Non-pigmented ciliary epithelial cell (primary cell): ENCODE data around the gene NLRP6.
"Not testable (repeated sequence)": the region's sequence is repeated elsewhere in the genome, so short reads cannot be mapped to it uniquely, and the experiment has no call there.

ENCODE experiments used
- DNase-seq: peaks from one replicate; pipeline ENCODE4 v3.0.0-alpha.2; 2010; ENCODE audit warnings: low read depth

NLRP6 gene

DNA sequence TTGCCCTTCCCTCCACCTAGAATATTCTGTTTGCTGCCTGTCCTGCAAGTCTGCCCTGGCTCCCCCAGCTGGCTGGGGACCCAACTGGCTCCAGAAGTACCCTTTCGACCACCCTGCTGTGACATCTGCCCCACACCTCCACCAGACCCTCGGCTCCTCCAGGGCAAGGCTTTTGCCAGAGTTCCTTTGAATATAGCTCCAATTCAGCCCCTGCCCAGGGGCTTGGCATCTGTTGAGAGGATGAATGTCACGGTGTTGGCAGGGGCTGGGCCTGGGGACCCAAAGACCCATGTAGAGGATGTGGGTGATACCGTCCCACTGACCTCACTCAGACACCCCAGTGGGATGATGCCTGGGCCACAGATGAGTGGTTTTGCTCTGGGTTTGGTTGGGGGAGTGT is 4.0 kb downstream of the NLRP6 start:
- DNase-seq, result no peak

- DNase-seq, result no peak
These were observed 4.6 kb downstream of the NLRP6 start for GRCh38 chr11:282630-283360.

- DNase-seq, result no peak
These were observed 5.3 kb downstream of the NLRP6 start for GRCh38 chr11:283405-284104.

DNA sequence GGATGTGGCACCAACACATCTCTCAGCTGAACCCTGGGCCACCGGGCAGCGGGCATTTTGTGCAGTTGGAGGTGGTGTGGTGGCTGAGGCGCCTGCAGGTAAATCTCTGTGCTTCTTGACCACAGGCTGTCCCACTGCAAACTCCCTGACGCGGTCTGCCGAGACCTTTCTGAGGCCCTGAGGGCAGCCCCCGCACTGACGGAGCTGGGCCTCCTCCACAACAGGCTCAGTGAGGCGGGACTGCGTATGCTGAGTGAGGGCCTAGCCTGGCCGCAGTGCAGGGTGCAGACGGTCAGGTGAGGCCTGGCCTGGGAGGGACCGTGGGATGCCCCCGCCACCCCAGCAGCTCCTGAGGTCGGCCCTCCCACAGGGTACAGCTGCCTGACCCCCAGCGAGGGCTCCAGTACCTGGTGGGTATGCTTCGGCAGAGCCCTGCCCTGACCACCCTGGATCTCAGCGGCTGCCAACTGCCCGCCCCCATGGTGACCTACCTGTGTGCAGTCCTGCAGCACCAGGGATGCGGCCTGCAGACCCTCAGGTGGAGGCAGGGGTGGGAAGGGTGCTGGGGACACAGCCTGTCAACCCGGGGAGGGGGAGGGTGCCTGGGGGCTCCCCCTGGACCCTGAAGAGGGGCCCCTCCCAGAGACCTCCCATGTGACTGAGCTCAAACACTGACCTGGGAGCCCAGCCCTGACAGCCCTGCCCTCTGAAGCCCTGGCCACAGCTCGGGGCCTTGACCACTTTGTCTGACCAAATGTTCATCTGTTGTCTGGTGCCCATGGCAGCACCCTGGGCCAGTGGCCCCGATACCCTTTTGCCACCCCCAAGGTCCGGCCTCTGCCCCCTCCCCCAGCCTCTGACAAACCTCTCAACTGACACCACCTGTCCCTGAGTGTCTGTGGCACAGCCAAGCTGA is 6.2 kb downstream of the NLRP6 start:
- no peak for DNase-seq

DNA sequence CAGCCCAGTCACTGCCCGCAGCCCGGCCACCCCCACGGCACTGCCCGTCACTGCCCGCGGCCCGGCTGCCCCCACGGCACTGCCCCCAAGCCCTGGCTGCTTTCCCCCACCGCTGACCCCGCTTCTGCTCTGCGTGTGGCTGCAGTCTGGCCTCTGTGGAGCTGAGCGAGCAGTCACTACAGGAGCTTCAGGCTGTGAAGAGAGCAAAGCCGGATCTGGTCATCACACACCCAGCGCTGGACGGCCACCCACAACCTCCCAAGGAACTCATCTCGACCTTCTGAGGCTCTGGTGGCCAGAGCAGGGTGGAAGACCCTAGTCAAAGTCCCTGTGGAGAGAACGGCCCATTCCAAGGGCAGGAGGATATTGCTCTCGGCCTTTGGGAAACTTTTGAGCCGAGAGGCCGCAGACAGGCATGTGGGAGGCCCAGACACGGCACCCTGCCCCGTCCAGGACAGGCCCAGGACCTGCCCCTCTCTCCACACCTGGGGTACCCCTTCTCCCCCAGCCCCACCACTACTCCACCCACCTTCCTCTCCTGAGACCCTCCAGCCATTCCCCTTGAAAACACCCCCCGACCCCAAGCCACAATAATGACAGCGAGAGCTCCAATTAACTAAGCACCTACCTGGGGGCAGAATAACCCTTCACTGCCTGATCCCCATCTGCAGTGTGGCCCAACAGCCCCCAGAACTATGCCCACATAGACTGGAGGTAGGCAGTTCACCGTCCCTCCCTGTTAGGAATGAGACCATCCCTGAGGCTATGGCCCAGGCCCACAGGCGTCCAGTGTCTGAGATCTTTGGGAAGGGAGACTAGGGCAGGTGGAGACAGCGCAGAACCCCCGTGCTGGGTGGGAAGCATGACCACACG is 7.0 kb downstream of the NLRP6 start:
- no peak for DNase-seq

GRCh38 chr11:285894-286220 is 7.7 kb downstream of the NLRP6 start:
- DNase-seq, result no peak

DNA sequence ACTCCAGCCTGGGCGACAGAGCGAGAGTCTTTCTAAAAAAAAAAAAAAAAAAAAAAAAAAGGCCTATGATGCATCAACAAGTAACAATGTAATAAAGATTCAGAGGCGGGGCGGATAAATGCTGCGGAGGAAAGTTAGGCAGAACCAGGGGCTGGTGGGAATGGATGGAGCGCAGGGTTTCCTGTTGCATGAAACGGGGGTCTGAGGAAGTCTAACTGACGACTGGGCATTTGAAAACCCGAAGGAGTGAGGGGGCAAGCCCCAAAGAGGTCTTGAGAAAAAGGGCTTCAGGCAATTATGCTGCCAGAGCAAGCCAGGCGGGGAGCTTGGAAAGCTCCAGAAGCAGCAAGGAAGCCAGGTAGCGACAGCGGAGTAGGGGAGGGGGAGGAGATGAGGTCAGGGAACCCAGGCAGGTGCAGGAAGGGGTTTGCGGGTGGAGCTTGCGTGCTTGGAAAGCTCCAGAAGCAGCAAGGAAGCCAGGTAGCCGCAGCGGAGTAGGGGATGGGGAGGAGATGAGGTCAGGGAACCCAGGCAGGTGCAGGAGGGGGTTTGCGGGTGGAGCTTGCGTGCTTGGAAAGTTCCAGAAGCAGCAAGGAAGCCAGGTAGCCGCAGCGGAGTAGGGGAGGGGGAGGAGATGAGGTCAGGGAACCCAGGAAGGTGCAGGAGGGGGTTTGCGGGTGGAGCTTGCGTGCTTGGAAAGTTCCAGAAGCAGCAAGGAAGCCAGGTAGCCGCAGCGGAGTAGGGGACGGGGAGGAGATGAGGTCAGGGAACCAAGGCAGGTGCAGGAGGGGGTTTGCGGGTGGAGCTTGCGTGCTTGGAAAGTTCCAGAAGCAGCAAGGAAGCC is 9.0 kb downstream of the NLRP6 start:
- DNase-seq, result not testable (repeated sequence)

DNA sequence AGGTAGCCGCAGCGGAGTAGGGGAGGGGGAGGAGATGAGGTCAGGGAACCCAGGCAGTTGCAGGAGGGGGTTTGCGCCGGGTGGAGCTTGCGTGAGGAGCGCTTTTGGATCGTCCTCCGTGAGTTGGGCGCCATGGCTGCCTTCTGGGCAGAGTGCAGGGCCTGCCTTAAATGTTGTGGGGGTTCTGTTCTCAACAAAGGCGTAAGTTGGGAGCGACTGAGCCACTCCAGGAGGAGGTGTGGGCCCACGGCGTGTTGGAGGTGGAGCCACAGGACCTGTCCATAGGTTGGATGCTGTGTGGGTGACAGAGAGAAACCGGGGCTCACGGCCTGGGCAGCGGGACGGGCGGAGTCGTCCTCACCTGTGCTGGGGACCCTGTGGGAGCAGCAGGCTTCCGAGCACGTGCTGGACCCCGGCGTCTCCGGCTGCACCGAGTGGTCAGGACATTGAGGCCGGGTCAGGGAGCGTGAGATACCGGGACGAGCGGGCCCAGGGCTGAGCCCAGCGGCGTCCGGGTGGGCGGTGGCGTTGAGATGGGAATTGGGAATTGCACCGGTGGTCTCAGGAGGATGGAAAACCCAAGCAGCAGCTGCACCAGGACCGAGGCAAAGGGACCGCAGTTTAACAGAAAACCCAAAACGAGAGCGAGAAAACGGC is 9.7 kb downstream of the NLRP6 start:
- no peak for DNase-seq

GRCh38 chr11:288478-289397 is 10.5 kb downstream of the NLRP6 start, which contains the start of gene PGGHG:
PGGHG (plus strand) TSS chr11:289126; CDS start chr11:289817, 691 bp downstream.
- no peak for DNase-seq

DNA sequence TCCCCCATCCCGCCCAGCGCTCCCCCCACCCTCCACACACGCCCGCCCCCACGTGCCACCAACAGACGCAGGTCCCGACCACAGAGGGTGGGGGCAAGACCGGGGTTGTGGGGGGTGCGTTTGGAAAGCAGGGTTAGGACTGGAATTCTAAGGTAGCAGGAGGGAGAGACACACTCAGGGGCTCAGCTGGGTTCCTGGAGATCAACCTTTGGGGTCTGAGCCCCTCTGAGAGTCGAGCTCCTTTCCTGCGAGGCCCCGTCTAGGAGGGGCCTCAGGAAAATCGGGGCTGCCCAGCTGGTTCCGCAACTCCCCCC is 11.1 kb downstream of the NLRP6 start:
- no peak for DNase-seq

GRCh38 chr11:289712-290620 is 11.8 kb downstream of the NLRP6 start:
- DNase-seq, result no peak

DNA sequence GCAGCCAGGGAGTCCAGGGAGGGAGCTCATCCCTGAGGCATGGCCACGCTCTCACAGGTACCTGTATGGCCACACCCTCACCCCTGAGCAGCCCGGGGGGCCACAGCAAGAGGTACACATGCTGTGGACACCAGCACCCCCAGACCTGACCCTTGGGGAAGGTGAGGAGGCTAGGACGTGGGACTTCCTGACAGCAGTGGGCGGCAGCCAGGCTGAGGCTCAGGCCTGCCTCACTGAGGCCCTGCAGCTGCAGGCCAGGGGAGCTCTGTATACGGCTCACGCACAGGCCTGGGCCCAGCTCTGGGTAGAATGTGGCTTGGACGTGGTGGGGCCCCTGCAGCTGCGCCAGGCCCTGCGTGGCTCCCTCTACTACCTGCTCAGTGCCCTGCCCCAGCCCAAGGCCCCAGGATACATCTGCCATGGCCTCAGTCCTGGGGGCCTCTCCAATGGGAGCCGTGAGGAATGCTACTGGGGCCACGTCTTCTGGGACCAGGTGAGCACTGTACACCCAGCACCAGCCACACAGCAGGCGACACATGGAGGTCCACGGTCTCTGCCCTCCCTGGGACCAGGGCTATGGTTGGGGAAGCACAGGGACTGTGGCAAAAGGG is 12.5 kb downstream of the NLRP6 start:
- no peak for DNase-seq

GRCh38 chr11:291281-292210 is 13.3 kb downstream of the NLRP6 start:
- DNase-seq, result no peak

DNA sequence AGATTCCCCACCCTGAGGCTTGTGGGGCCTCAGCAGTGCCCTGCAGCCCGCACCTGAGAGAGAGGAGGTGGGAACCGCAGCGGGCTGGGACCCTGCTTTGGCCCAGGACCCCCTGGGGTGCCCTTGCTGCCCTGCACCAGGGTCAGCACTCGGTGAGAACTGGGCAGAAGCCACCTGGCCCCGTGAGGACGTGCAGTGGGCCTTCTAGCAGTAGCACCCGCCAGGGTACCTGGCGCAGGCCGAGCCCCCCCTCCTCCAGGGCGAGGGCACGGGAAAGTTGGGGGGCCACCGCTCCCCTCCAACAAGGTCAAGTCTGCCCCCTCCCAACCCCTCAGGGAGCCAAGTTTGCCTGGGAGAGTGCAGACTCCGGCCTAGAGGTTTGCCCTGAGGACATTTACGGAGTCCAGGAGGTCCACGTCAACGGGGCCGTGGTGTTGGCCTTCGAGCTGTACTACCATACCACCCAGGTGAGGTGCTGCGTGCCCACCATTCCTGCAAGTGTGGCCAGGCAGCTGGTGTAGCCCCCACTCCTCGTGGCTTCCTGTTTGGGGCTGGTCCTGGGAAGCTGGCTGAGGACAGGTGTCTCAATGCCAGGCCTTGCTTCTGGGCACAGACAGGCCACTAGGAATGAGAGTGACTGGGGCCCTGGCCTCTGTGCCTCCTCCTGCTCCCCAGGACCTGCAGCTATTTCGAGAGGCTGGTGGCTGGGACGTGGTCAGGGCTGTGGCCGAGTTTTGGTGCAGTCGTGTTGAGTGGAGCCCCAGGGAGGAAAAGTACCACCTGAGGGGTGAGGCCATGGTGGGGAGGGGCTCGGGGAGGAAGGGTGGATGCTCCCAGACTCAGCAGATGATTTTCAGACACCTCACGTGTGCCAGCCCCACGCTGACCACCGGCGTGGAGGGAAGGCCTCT is 14.3 kb downstream of the NLRP6 start:
- no peak for DNase-seq

DNA sequence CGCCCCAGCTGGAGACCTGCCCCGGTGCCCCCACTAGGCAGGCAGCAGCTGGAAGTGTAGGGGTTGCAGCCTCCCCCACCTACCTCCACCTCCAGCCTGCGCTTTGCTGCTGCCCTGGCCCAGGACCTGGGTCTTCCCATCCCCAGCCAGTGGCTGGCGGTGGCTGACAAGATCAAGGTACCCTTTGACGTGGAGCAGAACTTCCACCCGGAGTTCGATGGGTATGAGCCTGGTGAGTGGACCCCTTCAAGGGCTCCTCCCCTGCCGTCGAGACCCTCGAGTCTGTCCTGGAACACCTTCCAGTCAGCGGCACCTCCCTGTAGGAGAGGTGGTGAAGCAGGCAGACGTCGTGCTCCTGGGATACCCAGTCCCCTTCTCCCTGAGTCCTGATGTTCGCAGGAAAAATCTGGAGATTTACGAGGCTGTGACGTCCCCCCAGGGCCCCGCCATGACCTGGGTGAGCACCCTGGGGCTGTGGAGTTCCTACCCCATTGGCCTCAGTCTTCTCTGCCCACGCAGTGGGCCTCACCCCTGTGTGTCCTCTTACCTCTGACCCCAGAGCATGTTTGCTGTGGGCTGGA is 15.2 kb downstream of the NLRP6 start:
- no peak for DNase-seq
